ENCODE data around the gene GALNT17.

DNA sequence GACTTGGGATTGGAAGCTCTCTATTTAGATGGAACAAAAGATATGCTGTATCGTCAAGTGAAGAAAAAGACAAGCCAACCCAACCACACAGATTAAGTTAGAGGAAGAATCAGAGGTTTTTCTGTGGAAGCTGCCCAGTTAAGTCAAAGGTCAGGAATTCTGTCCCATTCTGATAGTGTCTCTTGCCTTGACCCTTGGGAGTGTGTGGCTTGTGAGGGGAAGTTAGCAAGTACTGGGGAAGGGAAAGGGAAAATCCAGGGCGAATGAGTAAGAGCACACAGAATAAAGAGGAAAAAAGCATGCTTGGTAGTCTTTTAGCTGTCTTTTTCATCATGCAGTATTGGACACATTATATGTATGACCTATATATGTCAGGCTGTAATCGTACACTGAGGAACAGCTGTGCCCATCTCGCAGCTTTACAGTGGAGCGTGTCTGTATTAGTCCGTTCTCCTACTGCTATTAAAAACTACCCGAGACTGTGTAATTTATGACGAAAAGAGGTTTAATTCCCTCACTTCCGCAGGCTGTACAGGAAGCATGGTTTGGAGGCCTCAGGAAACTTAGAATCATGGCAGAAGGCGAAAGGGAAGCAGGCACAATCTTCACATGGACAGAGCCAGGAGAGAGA lies 197.2 kb downstream of the GALNT17 start:
- no peak for TF ChIP-seq EZH2 (optimal IDR thresholded peaks at IDR 0.05; ENCODE audit: low read depth, low read length)
- TF ChIP-seq, protein P1, sequence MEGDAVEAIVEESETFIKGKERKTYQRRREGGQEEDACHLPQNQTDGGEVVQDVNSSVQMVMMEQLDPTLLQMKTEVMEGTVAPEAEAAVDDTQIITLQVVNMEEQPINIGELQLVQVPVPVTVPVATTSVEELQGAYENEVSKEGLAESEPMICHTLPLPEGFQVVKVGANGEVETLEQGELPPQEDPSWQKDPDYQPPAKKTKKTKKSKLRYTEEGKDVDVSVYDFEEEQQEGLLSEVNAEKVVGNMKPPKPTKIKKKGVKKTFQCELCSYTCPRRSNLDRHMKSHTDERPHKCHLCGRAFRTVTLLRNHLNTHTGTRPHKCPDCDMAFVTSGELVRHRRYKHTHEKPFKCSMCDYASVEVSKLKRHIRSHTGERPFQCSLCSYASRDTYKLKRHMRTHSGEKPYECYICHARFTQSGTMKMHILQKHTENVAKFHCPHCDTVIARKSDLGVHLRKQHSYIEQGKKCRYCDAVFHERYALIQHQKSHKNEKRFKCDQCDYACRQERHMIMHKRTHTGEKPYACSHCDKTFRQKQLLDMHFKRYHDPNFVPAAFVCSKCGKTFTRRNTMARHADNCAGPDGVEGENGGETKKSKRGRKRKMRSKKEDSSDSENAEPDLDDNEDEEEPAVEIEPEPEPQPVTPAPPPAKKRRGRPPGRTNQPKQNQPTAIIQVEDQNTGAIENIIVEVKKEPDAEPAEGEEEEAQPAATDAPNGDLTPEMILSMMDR (IDR thresholded peaks at IDR 0.05; ENCODE audit: low read length) = no peak
